NB4 (cell line): ENCODE data around the gene SH2D3C.

Experiments used
- DNase-seq: peaks from one replicate; pipeline ENCODE4 v3.0.0; 2010; ENCODE audit warnings: low read depth
- H3K4me3 ChIP-seq: one replicate; pipeline ENCODE4 v1.5.1; 2011; ENCODE audit warnings: mild to moderate bottlenecking, low read depth, low read length, moderate library complexity
- MYC ChIP-seq: IDR thresholded peaks from 2 replicates; pipeline ENCODE4 v1.6.1; 2011; ENCODE audit warnings: low read depth, low read length
- POLR2A ChIP-seq: IDR thresholded peaks from 2 replicates; pipeline ENCODE4 v1.6.1; 2011; ENCODE audit warnings: mild to moderate bottlenecking; ENCODE audit not compliant: insufficient read length; ENCODE audit errors: extremely low read depth
- TF ChIP-seq, protein P1 (sequence below): IDR thresholded peaks from 2 replicates; pipeline ENCODE4 v1.6.1; 2011; ENCODE audit warnings: low read depth, low read length
- TF ChIP-seq, protein P2 (sequence below): IDR thresholded peaks from one replicate; pipeline ENCODE4 v1.5.1; 2012; ENCODE audit warnings: low read depth, low read length

SH2D3C gene

DNA sequence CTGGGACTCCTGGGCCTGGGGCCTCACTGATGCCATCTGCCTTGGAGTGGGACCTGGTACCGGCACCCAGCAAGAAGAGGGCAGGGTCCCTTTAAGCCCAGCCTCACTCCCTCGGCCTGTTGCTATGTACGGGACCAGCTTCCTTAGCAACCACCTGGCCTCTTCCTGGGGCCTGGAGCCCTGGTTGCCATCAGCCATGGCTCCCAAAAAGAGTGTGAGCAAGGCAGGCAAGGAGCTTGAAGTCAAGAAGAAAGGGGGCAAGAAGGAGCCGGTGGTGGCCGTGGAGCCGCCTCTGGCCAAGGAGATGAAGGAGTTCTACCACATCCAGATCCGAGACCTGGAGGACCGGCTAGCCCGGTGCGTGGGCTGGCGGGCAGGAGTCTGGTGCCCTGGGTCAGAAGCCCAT is 71.6 kb downstream of the SH2D3C start, which contains the start of gene CFAP157:
Gene CFAP157, plus strand, starts transcription at position 153 of the 406 bp plus-strand sequence. Its CDS starts 44 bp downstream, at position 197.
- H3K4me3 ChIP-seq: no peak within 1 kb of the TSS
- DNase-seq: peak; percentile 27
- TF ChIP-seq, protein P1, sequence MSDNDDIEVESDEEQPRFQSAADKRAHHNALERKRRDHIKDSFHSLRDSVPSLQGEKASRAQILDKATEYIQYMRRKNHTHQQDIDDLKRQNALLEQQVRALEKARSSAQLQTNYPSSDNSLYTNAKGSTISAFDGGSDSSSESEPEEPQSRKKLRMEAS: no peak
- TF ChIP-seq, protein P2, sequence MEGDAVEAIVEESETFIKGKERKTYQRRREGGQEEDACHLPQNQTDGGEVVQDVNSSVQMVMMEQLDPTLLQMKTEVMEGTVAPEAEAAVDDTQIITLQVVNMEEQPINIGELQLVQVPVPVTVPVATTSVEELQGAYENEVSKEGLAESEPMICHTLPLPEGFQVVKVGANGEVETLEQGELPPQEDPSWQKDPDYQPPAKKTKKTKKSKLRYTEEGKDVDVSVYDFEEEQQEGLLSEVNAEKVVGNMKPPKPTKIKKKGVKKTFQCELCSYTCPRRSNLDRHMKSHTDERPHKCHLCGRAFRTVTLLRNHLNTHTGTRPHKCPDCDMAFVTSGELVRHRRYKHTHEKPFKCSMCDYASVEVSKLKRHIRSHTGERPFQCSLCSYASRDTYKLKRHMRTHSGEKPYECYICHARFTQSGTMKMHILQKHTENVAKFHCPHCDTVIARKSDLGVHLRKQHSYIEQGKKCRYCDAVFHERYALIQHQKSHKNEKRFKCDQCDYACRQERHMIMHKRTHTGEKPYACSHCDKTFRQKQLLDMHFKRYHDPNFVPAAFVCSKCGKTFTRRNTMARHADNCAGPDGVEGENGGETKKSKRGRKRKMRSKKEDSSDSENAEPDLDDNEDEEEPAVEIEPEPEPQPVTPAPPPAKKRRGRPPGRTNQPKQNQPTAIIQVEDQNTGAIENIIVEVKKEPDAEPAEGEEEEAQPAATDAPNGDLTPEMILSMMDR: no peak
- TF ChIP-seq POLR2A: no peak
- TF ChIP-seq MYC: no peak

DNA sequence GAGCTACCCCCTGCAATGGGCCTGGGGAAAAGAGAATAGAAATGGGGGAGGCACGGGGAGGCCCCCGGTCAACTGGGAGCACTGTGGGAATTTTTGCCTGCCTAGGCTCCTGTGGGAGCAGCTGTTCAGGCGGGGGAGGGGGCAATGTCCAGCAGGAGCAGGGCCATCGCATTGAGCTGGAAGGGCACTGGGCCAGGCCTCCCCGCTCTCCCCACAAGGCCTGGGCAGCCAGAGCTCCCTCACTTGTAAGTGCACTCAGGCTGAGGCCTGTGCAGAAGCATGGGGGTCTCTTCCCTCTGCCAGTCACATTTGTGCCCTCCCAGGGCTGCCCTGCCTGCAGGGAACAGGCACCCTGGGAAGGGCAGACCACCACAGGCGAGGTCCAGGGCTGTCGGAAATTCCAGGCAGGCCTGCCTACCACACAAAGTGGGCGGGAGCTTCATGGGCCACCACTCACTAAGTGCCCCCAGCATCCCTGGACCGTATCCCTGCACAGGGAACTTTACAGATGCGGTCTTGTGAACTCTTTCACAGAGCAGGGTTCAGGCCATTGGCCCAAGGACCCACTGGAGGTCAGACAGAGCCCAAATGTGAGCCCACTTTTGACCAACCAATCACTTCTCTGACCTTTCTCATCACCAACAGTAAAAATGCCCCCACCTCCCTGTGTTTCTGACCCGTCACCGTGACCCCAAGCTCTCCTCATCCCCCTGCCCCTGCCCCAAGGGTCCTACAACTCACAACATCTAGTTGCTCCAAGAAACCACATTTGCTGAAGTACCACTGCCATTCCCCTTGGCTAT is 72.7 kb downstream of the SH2D3C start:
- no peak for DNase-seq
- no peak overlapping the region for H3K4me3 ChIP-seq
- TF ChIP-seq, protein P1: no peak
- TF ChIP-seq POLR2A (no peak), MYC (no peak)
- TF ChIP-seq, protein P2: no peak

DNA sequence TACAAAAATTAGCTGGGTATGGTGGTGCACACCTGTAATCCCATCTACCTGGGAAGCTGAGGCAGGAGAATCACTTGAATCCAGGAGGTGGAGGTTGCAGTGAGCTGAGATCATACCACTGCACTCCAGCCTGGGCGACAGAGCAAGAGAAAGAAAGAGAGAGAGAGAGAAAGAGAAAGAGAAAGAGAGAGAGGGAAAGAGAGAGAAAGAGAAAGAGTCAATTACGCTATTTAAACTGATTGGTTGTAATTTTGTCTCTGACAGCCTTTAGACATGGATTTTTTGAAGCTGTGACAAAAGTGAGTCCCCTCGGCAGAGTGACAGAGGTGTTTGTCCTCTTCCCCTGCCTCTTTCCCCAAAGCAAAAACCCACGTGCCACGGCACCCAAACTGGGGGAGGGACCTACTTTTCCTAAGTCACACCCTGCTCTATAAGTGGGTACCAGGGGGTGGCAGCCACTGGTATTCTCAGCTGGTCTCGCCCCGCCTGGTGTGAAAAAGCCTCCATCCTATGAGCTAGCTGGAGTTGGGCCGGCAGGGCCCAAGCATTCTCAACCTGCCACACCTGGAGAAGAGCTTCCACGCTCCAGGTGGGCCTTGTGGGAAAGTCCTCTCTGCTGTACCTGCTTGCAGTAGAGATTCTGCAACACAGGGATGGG is 75.0 kb downstream of the SH2D3C start:
- TF ChIP-seq, protein P1: no peak
- no peak for TF ChIP-seq POLR2A
- no peak for TF ChIP-seq MYC
- TF ChIP-seq, protein P2: no peak
- H3K4me3 ChIP-seq: no peak overlapping the region
- DNase-seq: no peak

DNA sequence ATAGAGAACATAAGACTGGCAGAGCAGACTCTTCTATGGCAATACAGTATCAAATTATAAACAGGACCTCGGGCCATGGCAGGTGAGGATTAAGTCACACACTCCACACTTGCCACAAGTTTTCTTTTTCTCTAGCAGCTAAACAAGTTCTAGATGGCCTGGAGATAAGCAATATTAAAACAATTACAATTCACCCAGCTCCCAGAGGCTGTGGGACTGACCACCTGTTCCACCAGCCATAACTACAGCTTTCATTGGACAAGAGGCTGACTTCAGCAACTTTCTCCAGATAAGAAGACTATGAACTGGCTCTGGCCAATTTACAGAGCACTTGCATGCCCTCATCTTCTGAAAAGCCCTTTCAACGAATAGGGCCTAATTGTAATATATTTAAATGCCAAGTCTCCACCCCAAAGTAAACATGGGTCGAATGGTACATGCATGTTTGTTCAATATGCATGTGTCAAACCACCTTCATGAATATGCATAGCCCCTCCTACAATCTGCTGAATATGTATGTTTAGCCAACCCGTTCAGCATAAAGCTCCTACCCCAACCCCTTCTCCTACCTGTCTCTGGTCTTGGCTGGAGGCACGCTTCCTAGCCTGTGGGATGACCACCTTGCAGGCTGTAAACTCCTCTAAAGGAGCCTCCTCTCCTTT is 77.7 kb downstream of the SH2D3C start:
- TF ChIP-seq, protein P1: no peak
- TF ChIP-seq POLR2A (no peak), MYC (no peak)
- TF ChIP-seq, protein P2: no peak
- no peak overlapping the region for H3K4me3 ChIP-seq
- no peak for DNase-seq

DNA sequence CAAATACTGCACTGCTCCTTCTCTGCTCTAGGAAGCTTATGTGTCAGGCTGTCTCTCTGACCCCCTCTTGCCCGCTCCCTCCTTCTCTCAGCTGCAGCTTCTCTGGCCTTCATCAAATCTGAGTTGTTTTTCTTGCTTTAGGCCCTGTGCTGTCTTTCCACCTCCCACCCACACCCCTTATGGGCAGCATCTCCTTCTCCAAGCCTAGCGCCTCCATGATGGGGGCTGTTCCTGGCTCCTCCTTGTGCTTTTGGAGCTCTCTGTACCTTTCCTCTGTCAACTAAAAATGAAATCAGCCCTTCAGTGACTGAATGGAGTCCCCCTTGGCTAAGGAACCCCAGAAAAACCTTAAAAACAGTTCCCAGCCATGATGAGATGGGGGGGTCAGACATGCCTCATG is 78.3 kb downstream of the SH2D3C start:
- TF ChIP-seq POLR2A (no peak), MYC (no peak)
- TF ChIP-seq, protein P2: no peak
- TF ChIP-seq, protein P1: no peak
- H3K4me3 ChIP-seq: no peak overlapping the region
- no peak for DNase-seq
